ENCODE data around the gene CEMP1.
A peak's percentile ranks its signal among the peaks of the same experiment; 100 is the strongest.

DNA sequence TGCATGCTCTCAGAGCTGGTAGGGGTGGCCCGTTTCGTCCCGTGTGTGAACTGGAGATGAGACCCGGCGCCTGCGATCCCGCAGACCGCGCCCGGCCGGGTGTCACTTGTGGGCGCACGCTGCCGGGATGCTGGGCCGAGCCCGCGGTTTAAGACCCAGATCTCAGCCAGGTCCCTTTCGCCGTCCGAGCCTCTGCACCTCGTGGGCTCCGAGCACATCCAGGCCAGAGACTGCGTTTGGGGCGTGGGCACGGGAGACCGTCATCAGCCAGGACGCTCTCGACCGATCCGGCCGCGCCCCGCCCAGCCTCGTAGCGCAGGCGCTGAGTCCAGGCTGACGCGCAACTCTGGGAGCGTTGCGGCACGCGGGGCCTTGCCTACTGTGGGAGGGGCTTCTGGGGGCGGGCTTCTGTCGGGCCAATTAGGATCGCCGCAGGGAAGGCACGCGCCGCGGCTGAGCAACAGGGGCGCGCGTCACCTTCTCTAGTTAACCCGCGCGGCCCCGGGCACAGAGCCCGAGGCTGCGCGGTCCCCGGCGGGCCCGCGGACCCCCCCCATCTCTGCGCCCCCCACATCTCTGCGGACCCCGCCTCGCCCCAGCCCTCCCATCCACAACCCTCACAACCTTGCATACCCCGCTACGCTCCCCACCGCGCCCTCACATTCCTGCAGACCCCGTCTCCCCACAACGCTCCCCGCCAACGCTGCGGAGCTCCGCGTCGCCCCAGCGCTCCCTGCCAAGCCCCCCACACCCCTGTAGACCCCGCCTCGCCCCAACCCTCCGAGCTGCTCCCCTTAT is 687 bp upstream of the CEMP1 start:
- TF ChIP-seq HMGA2 (CRISPR knock-in tag; IDR thresholded peaks at IDR 0.05) (no peak), GRHL2 (CRISPR knock-in tag; IDR thresholded peaks at IDR 0.05; ENCODE audit: insufficient replicate concordance, severe bottlenecking) (no peak), SMAD3 (CRISPR knock-in tag; IDR thresholded peaks at IDR 0.05; ENCODE audit: borderline replicate concordance) (peak; percentile 64; the same call in 1 of the 2 replicates)
- TF ChIP-seq, protein P1, sequence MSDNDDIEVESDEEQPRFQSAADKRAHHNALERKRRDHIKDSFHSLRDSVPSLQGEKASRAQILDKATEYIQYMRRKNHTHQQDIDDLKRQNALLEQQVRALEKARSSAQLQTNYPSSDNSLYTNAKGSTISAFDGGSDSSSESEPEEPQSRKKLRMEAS (CRISPR knock-in tag; IDR thresholded peaks at IDR 0.05), result peak; percentile 93
- TF ChIP-seq, protein P2, sequence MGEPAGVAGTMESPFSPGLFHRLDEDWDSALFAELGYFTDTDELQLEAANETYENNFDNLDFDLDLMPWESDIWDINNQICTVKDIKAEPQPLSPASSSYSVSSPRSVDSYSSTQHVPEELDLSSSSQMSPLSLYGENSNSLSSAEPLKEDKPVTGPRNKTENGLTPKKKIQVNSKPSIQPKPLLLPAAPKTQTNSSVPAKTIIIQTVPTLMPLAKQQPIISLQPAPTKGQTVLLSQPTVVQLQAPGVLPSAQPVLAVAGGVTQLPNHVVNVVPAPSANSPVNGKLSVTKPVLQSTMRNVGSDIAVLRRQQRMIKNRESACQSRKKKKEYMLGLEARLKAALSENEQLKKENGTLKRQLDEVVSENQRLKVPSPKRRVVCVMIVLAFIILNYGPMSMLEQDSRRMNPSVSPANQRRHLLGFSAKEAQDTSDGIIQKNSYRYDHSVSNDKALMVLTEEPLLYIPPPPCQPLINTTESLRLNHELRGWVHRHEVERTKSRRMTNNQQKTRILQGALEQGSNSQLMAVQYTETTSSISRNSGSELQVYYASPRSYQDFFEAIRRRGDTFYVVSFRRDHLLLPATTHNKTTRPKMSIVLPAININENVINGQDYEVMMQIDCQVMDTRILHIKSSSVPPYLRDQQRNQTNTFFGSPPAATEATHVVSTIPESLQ (CRISPR knock-in tag; IDR thresholded peaks at IDR 0.05), result no peak
